Uterus (tissue), 2 donors: ENCODE measurements around the gene HSPA8.

Experiments used
- POLR2A ChIP-seq, 2 donors: fragments of 450-650 bp; IDR thresholded peaks; one replicate each; pipeline ENCODE4 v1.6.1; 2016; ENCODE audit warnings: antibody characterized with exemption in 2 of 2, mild to moderate bottlenecking in 1 of 2, moderate library complexity in 1 of 2
- TF ChIP-seq, protein P1 (sequence below), 4 experiments: fragments of 200-600 bp in 2 of 4; fragments of 450-650 bp in 2 of 4; sonication (generic) in 2 of 4; IDR thresholded peaks; one replicate each; pipeline ENCODE4 v1.5.1; 2016 to 2019; ENCODE audit warnings: antibody characterized with exemption in 4 of 4, mild to moderate bottlenecking in 2 of 4, moderate library complexity in 1 of 4

DNA sequence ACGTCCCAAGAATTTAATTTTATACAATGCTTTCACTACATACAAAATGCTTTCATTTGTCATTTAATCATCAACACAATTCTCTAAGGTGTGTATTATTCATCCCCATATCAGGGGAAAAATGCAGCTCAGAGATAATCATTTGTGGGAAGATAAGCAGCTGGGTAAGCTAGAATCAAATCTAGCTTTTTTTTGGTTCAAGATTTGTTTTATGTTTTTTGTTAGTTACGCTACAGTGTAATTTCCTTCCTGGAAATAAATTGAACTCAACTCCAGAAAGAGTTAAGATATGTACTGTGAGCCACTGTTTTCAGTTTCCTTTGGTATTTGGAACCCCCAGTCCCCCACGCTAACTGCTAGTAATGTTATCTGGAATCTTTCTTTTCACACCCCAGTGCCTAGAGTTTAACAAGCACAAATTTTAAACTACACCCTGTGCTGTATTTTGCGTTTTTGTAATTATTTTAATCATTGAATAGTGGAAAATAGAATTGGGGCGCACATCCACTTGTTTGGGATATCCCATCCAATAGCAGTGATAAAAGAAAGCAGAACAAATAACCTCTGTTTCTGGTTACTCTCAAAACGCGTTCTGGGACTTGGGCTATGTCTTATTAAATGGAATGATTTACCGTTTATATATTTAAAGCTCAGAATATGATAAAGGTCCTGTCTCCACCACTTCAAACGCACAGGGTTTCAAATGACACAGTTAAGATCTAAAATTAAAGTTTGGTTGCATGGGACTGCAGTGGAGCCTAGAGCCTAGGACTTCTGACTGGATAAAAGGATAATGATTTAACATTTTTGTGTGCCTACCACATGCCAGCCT lies 2.1 kb upstream of the HSPA8 start:
- TF ChIP-seq, protein P1, sequence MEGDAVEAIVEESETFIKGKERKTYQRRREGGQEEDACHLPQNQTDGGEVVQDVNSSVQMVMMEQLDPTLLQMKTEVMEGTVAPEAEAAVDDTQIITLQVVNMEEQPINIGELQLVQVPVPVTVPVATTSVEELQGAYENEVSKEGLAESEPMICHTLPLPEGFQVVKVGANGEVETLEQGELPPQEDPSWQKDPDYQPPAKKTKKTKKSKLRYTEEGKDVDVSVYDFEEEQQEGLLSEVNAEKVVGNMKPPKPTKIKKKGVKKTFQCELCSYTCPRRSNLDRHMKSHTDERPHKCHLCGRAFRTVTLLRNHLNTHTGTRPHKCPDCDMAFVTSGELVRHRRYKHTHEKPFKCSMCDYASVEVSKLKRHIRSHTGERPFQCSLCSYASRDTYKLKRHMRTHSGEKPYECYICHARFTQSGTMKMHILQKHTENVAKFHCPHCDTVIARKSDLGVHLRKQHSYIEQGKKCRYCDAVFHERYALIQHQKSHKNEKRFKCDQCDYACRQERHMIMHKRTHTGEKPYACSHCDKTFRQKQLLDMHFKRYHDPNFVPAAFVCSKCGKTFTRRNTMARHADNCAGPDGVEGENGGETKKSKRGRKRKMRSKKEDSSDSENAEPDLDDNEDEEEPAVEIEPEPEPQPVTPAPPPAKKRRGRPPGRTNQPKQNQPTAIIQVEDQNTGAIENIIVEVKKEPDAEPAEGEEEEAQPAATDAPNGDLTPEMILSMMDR (IDR thresholded peaks at IDR 0.05) = no peak
- TF ChIP-seq POLR2A (IDR thresholded peaks at IDR 0.05) = no peak
